Measurements from ENCODE around the gene E2F4. TPM values are rescaled to one million over a fixed set of nuclear protein-coding genes. Genes with fewer than 3 reads are reported as not detected.

The E2F4 gene
- total and polyA plus RNA-seq, 2 of the 13 experiments (the other 11 are each of a cell fraction or from before 2014, with no cell fraction given): 84.8 to 91.2 TPM

GRCh38 chr16:67165121-67166078 is 26.6 kb upstream of the E2F4 start (continued):
- TF ChIP-seq, protein P1, sequence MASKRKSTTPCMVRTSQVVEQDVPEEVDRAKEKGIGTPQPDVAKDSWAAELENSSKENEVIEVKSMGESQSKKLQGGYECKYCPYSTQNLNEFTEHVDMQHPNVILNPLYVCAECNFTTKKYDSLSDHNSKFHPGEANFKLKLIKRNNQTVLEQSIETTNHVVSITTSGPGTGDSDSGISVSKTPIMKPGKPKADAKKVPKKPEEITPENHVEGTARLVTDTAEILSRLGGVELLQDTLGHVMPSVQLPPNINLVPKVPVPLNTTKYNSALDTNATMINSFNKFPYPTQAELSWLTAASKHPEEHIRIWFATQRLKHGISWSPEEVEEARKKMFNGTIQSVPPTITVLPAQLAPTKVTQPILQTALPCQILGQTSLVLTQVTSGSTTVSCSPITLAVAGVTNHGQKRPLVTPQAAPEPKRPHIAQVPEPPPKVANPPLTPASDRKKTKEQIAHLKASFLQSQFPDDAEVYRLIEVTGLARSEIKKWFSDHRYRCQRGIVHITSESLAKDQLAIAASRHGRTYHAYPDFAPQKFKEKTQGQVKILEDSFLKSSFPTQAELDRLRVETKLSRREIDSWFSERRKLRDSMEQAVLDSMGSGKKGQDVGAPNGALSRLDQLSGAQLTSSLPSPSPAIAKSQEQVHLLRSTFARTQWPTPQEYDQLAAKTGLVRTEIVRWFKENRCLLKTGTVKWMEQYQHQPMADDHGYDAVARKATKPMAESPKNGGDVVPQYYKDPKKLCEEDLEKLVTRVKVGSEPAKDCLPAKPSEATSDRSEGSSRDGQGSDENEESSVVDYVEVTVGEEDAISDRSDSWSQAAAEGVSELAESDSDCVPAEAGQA (IDR thresholded peaks at IDR 0.05; ENCODE audit: low read depth): no peak
- TF ChIP-seq, protein P1 (CRISPR knock-in tag; IDR thresholded peaks at IDR 0.05; ENCODE audit: borderline replicate concordance): no peak
- TF ChIP-seq ZNF777 (CRISPR knock-in tag; IDR thresholded peaks at IDR 0.05) (no peak), CENPX (CRISPR knock-in tag; IDR thresholded peaks at IDR 0.05) (no peak), ZNF605 (CRISPR knock-in tag; IDR thresholded peaks at IDR 0.05) (0 out of 2 replicates have a peak, but pooled peaks have one; percentile 9), ZNF333 (CRISPR knock-in tag; IDR thresholded peaks at IDR 0.05; ENCODE audit: borderline replicate concordance) (no peak), NCOR1 (IDR thresholded peaks at IDR 0.05; ENCODE audit: borderline replicate concordance, low read length) (no peak), ZBTB39 (CRISPR knock-in tag; IDR thresholded peaks at IDR 0.05) (no peak), MAFF (IDR thresholded peaks at IDR 0.05; ENCODE audit: low read depth, low read length) (no peak), SIX1 (CRISPR knock-in tag; IDR thresholded peaks at IDR 0.05; ENCODE audit: borderline replicate concordance) (no peak), ERF (CRISPR knock-in tag; IDR thresholded peaks at IDR 0.05) (no peak), POLR2G (IDR thresholded peaks at IDR 0.05; ENCODE audit: low read depth, low read length) (no peak), CHCHD3 (CRISPR knock-in tag; IDR thresholded peaks at IDR 0.05) (no peak), ELF4 (CRISPR knock-in tag; IDR thresholded peaks at IDR 0.05; ENCODE audit: borderline replicate concordance) (no peak), ZNF629 (CRISPR knock-in tag; conservative IDR thresholded peaks at IDR 0.05) (peak; percentile 88)
- TF ChIP-seq, protein P2, sequence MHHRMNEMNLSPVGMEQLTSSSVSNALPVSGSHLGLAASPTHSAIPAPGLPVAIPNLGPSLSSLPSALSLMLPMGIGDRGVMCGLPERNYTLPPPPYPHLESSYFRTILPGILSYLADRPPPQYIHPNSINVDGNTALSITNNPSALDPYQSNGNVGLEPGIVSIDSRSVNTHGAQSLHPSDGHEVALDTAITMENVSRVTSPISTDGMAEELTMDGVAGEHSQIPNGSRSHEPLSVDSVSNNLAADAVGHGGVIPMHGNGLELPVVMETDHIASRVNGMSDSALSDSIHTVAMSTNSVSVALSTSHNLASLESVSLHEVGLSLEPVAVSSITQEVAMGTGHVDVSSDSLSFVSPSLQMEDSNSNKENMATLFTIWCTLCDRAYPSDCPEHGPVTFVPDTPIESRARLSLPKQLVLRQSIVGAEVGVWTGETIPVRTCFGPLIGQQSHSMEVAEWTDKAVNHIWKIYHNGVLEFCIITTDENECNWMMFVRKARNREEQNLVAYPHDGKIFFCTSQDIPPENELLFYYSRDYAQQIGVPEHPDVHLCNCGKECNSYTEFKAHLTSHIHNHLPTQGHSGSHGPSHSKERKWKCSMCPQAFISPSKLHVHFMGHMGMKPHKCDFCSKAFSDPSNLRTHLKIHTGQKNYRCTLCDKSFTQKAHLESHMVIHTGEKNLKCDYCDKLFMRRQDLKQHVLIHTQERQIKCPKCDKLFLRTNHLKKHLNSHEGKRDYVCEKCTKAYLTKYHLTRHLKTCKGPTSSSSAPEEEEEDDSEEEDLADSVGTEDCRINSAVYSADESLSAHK (CRISPR knock-in tag; IDR thresholded peaks at IDR 0.05; ENCODE audit: borderline replicate concordance): no peak
- TF ChIP-seq, protein P3, sequence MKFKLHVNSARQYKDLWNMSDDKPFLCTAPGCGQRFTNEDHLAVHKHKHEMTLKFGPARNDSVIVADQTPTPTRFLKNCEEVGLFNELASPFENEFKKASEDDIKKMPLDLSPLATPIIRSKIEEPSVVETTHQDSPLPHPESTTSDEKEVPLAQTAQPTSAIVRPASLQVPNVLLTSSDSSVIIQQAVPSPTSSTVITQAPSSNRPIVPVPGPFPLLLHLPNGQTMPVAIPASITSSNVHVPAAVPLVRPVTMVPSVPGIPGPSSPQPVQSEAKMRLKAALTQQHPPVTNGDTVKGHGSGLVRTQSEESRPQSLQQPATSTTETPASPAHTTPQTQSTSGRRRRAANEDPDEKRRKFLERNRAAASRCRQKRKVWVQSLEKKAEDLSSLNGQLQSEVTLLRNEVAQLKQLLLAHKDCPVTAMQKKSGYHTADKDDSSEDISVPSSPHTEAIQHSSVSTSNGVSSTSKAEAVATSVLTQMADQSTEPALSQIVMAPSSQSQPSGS (CRISPR knock-in tag; IDR thresholded peaks at IDR 0.05): no peak
